Measurements from ENCODE around the gene MALL. TPM values are rescaled to one million over a fixed set of nuclear protein-coding genes. Genes with fewer than 3 reads are reported as not detected.

MALL gene
- total RNA-seq, 1 donor from 2014 or later, result 0.49 TPM

DNA sequence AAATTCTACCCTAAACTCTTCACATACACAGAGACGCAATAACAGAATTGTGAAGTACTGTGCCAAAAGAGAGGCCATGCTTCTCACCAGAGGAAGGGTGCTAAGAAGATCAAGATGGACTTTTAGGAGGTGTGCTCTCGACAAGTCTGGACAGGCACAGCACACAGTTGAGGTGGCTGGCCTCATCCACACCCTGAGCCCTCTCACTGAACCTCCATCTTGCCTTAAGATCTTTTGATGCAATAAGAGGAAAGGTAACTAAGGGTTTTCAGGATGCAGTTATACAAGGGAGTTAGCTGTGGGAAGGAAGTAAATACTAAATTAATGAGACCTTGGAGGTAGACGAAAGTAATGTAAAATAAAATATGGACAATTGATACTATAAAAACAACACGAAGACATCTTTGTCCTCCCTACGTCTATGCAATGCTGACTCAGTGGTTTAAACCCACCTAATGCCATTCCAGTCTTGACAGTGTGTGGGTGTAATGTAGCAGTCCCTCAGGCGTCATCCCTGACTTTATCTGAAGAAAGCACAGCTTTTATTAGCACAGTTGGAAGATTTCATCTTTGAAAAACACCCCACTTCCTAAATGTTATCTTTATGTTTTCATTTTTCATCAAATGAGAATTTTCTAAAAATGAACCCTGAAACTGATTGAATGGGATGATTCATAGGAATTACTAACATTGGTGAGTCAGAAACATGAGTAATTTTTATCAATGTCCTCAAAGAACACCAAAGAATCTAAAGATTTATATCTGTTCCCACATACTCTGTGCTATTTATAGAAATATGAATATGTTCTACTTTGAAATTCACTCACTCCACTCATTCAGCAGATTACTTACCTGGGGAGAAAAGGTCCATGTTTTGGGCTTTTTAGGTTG lies 34.0 kb upstream of the MALL start:
- TF ChIP-seq, protein P1, sequence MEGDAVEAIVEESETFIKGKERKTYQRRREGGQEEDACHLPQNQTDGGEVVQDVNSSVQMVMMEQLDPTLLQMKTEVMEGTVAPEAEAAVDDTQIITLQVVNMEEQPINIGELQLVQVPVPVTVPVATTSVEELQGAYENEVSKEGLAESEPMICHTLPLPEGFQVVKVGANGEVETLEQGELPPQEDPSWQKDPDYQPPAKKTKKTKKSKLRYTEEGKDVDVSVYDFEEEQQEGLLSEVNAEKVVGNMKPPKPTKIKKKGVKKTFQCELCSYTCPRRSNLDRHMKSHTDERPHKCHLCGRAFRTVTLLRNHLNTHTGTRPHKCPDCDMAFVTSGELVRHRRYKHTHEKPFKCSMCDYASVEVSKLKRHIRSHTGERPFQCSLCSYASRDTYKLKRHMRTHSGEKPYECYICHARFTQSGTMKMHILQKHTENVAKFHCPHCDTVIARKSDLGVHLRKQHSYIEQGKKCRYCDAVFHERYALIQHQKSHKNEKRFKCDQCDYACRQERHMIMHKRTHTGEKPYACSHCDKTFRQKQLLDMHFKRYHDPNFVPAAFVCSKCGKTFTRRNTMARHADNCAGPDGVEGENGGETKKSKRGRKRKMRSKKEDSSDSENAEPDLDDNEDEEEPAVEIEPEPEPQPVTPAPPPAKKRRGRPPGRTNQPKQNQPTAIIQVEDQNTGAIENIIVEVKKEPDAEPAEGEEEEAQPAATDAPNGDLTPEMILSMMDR (IDR thresholded peaks at IDR 0.05; ENCODE audit: partially characterized antibody, unreplicated experiment), result no peak
- H3K9me3 Mint-ChIP-seq (ENCODE audit: unreplicated experiment), result peaks cover 7% of the 10 kb centered on the region
- peaks cover 7% of the 10 kb centered on the region for H3K36me3 Mint-ChIP-seq (ENCODE audit: unreplicated experiment)
- no peak overlapping the region for H3K27ac Mint-ChIP-seq (ENCODE audit: unreplicated experiment)
- H3K4me1 Mint-ChIP-seq (ENCODE audit: low read depth, unreplicated experiment), result no peaks in the 10 kb centered on the region
- DNase-seq, result no peak
- no peaks in the 10 kb centered on the region for H3K27me3 Mint-ChIP-seq (ENCODE audit: unreplicated experiment)
- no peak overlapping the region for H3K4me3 Mint-ChIP-seq (ENCODE audit: unreplicated experiment)

DNA sequence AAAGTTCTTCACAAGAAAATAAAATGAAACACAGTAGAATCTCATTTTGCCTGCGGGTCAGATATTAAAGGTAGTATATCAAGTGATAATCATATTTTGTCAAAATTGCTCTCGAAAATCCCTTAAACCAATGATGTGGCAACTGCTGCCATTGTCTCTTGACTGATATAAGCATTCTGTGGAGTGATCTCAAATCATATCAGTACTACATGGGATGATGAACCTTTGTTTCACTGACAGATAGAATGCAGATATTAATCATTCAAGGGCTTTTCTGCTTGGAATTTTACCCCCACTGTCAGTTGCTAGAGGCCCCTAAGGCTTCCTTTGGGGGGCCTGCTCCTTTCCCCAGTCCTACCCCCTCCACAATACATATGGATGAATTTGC lies 31.3 kb upstream of the MALL start:
- Mint-ChIP-seq H3K36me3 (ENCODE audit: unreplicated experiment) (no peaks in the 10 kb centered on the region), H3K9me3 (ENCODE audit: unreplicated experiment) (peaks cover 2% of the 10 kb centered on the region), H3K4me1 (ENCODE audit: low read depth, unreplicated experiment) (no peaks in the 10 kb centered on the region), H3K27ac (ENCODE audit: unreplicated experiment) (no peak overlapping the region), H3K4me3 (ENCODE audit: unreplicated experiment) (no peak overlapping the region), H3K27me3 (ENCODE audit: unreplicated experiment) (no peaks in the 10 kb centered on the region)
- DNase-seq, result no peak
- TF ChIP-seq, protein P1 (IDR thresholded peaks at IDR 0.05; ENCODE audit: partially characterized antibody, unreplicated experiment), result no peak

DNA sequence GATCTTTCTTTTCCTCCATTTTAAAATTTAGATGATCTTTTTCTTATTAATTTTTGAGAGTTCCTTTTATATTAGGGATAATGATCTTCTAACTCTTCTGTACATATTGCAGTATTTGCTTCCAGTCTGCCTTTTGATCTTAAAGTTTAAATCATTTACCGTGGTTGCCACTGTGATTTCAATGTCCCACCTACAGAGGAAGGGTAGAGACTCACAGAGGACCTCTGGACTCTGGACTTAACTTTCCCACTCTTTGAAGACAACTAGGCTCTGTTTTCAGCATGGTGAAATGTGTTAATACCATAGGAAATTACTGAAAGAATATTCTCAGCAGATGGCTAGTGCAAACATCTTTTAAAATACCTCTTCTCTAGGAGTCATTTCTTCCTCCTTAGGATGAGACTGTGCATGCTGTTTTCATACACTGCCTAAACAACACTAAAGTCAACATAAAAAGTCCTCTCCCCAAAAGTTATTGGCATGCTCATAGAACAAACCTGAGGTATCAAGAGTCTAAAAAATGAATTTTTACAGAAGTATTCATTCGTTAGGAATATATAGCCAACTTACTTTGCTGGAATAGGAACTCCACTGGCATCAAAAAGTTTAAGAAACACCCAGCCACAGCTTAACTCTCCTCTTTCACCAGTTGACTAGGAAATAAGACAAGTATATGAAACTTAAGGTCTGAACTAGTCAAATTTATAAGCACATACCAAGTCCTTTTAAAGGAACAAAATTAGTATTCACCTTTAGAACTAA lies 30.7 kb upstream of the MALL start:
- no peak overlapping the region for H3K4me3 Mint-ChIP-seq (ENCODE audit: unreplicated experiment)
- H3K36me3 Mint-ChIP-seq (ENCODE audit: unreplicated experiment), result no peaks in the 10 kb centered on the region
- no peak for DNase-seq
- no peak overlapping the region for H3K27ac Mint-ChIP-seq (ENCODE audit: unreplicated experiment)
- H3K9me3 Mint-ChIP-seq (ENCODE audit: unreplicated experiment), result peaks cover 2% of the 10 kb centered on the region
- H3K4me1 Mint-ChIP-seq (ENCODE audit: low read depth, unreplicated experiment), result no peaks in the 10 kb centered on the region
- no peaks in the 10 kb centered on the region for H3K27me3 Mint-ChIP-seq (ENCODE audit: unreplicated experiment)
- TF ChIP-seq, protein P1 (IDR thresholded peaks at IDR 0.05; ENCODE audit: partially characterized antibody, unreplicated experiment), result no peak

- Mint-ChIP-seq H3K4me3 (ENCODE audit: unreplicated experiment) (no peak overlapping the region), H3K9me3 (ENCODE audit: unreplicated experiment) (no peaks in the 10 kb centered on the region), H3K27me3 (ENCODE audit: unreplicated experiment) (no peaks in the 10 kb centered on the region), H3K36me3 (ENCODE audit: unreplicated experiment) (no peaks in the 10 kb centered on the region), H3K27ac (ENCODE audit: unreplicated experiment) (no peak overlapping the region), H3K4me1 (ENCODE audit: low read depth, unreplicated experiment) (no peaks in the 10 kb centered on the region)
- DNase-seq, result no peak
- TF ChIP-seq, protein P1 (IDR thresholded peaks at IDR 0.05; ENCODE audit: partially characterized antibody, unreplicated experiment), result no peak
These were observed 28.4 kb upstream of the MALL start for GRCh38 chr2:110143982-110144381.

DNA sequence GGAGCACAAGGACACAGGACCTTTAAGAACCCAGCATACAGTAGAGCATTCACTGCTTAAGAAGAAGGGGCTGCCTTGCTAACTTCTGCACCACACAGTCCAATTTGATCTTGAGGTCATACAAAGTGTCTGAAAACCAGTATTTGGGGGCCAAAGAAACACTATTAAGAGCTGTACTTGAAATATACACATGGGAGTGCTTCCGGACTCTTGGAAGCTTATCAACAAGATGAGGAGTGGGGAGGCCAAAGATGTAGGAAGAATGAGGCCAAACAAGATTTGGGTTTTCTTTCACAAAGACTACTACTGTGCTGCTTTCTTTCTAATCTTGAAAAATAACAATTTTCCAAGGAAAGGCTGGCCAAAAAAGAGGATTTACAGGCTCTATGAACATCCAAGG lies 24.8 kb upstream of the MALL start:
- Mint-ChIP-seq H3K36me3 (ENCODE audit: unreplicated experiment) (no peaks in the 10 kb centered on the region), H3K4me1 (ENCODE audit: low read depth, unreplicated experiment) (no peaks in the 10 kb centered on the region), H3K27ac (ENCODE audit: unreplicated experiment) (no peak overlapping the region), H3K9me3 (ENCODE audit: unreplicated experiment) (peaks cover 1% of the 10 kb centered on the region), H3K4me3 (ENCODE audit: unreplicated experiment) (no peak overlapping the region), H3K27me3 (ENCODE audit: unreplicated experiment) (no peaks in the 10 kb centered on the region)
- TF ChIP-seq, protein P1 (IDR thresholded peaks at IDR 0.05; ENCODE audit: partially characterized antibody, unreplicated experiment), result no peak
- DNase-seq, result no peak
